K562 (cell line): ENCODE results near the gene CTNNA3. TPM values are rescaled to one million over a fixed set of nuclear protein-coding genes. Genes with fewer than 3 reads are reported as not detected.

Experiments
- ATAC-seq: fragments of 200-7000 bp; cut with Tn5 transposase; 3 replicates; pipeline ENCODE4 v1.9.1; 2020; ENCODE audit warnings: moderate library complexity
- BruUV-seq: library from RNA; stranded (reverse); fragments of 400-500 nt; replicated peaks from 2 replicates; lab custom pipeline; 2021; lab: Mats Ljungman, UMichigan
- CTCF ChIA-PET: fragments of 300-600 bp; formaldehyde crosslinking; extraction: SDS; loops from one replicate; lab custom pipeline; 2021; ENCODE audit warnings: low intra/inter-chr PET ratio; lab: Yijun Ruan, JAX
- POLR2A ChIA-PET: fragments of 300-600, 350-650 bp; sonication (Branson Sonifier 250); formaldehyde crosslinking; extraction: SDS; loops from one replicate; lab custom pipeline; 2021; ENCODE audit warnings: antibody characterized with exemption, inconsistent platforms; lab: Yijun Ruan, JAX
- DNase-seq, 4 experiments: peaks; one replicate each; pipeline versions ENCODE4 v3.0.0 to v3.0.0-alpha.2; 2011 to 2018; ENCODE audit warnings: low spot score in 3 of 4, mixed read lengths in 3 of 4; ENCODE audit errors: extremely low read depth in 1 of 4
- FAIRE-seq: peaks from 2 replicates; lab custom pipeline; 2011; peaks lifted over from hg19 to GRCh38; lab: Jason Lieb, UNC
- H2AFZ ChIP-seq: 2 replicates; pipeline ENCODE4 v1.6.0; 2011; ENCODE audit warnings: low read depth, low read length, control low read depth, inconsistent platforms
- H3K27ac ChIP-seq: fragments of 200-600 bp; 3 replicates; pipeline ENCODE4 v1.8.0; 2011; ENCODE audit warnings: low read depth, mild to moderate bottlenecking, control low read depth, inconsistent platforms, low read length, moderate library complexity, mixed read lengths; ENCODE audit errors: extremely low read depth
- H3K27me3 ChIP-seq, 2 experiments: fragments of 300-600 bp in 1 of 2; 2 replicates in 1 of 2; 3 replicates in 1 of 2; pipeline versions ENCODE4 v1.6.0 to v1.8.0; 2011; ENCODE audit warnings: inconsistent platforms in 2 of 2, low read length in 2 of 2, mild to moderate bottlenecking in 1 of 2, mixed read lengths in 1 of 2, moderate library complexity in 1 of 2; ENCODE audit not compliant: control insufficient read depth in 2 of 2, insufficient read depth in 2 of 2
- H3K36me3 ChIP-seq: fragments of 300-600 bp; 3 replicates; pipeline ENCODE4 v1.8.0; 2011; ENCODE audit warnings: mild to moderate bottlenecking, low read length, inconsistent platforms; ENCODE audit not compliant: control insufficient read depth, insufficient read depth
- H3K4me1 ChIP-seq, 2 experiments: fragments of 200-600 bp in 1 of 2; replicated peaks in 1 of 2; 2 replicates in 1 of 2; 3 replicates in 1 of 2; pipeline versions ENCODE4 v1.5.1 to v1.8.0; 2011; ENCODE audit warnings: inconsistent platforms in 2 of 2, low read length in 2 of 2, mild to moderate bottlenecking in 1 of 2, mixed read lengths in 1 of 2, moderate library complexity in 1 of 2; ENCODE audit not compliant: control insufficient read depth in 2 of 2, insufficient read depth in 2 of 2
- H3K4me2 ChIP-seq: 2 replicates; pipeline ENCODE4 v1.6.1; 2011; ENCODE audit warnings: low read length, control low read depth, inconsistent platforms, mixed read lengths; ENCODE audit not compliant: insufficient read depth
- H3K4me3 ChIP-seq: fragments of 200-600 bp; sonication (generic), shearing (Covaris generic); 2 replicates; pipeline ENCODE4 v1.5.1; 2016; ENCODE audit warnings: control low read depth, inconsistent platforms
- H3K79me2 ChIP-seq: fragments of 200-600 bp; 3 replicates; pipeline ENCODE4 v1.8.0; 2011; ENCODE audit warnings: low read length, inconsistent platforms; ENCODE audit not compliant: control insufficient read depth, insufficient read depth
- H3K9ac ChIP-seq, 2 experiments: 2 replicates each; pipeline versions ENCODE4 v1.6.0 to v1.6.1; 2011; ENCODE audit warnings: low read depth in 2 of 2, low read length in 2 of 2, control low read depth in 1 of 2, inconsistent platforms in 1 of 2, mild to moderate bottlenecking in 1 of 2, mixed read lengths in 1 of 2; ENCODE audit not compliant: insufficient read depth in 1 of 2
- H3K9me1 ChIP-seq: one replicate; pipeline ENCODE4 v1.6.0; 2011; ENCODE audit warnings: inconsistent platforms, mild to moderate bottlenecking, low read length, moderate library complexity; ENCODE audit not compliant: control insufficient read depth, insufficient read depth
- H3K9me3 ChIP-seq: replicated peaks from 2 replicates; pipeline ENCODE4 v1.5.1; 2011; ENCODE audit warnings: low read depth, low read length, inconsistent platforms; ENCODE audit not compliant: control insufficient read depth, insufficient read depth
- H4K20me1 ChIP-seq: replicated peaks from 2 replicates; pipeline ENCODE4 v1.6.1; 2011; ENCODE audit warnings: low read length, inconsistent platforms, mixed read lengths; ENCODE audit not compliant: control insufficient read depth, insufficient read depth
- BHLHE40 ChIP-seq: IDR thresholded peaks from 2 replicates; pipeline ENCODE4 v1.6.1; 2011; ENCODE audit warnings: low read length, improper control_type of control experiment
- KDM5B ChIP-seq: fragments of 200-600 bp; sonication (generic); IDR thresholded peaks from 2 replicates; pipeline ENCODE4 v1.6.1; 2012; ENCODE audit warnings: low read depth, mild to moderate bottlenecking, moderate library complexity, low read length, control low read depth, inconsistent platforms; ENCODE audit not compliant: insufficient replicate concordance
- MCM3 ChIP-seq: fragments of 450-650 bp; IDR thresholded peaks from 2 replicates; pipeline ENCODE4 v1.6.1; 2016
- NCOA1 ChIP-seq: fragments of 450-650 bp; IDR thresholded peaks from 2 replicates; pipeline ENCODE4 v1.6.1; 2016; ENCODE audit warnings: low read depth
- PHTF2 ChIP-seq: fragments of 250-450 bp; sonication (Bioruptor Pico); IDR thresholded peaks from 2 replicates; pipeline ENCODE4 v1.5.0; 2021; ENCODE audit warnings: mild to moderate bottlenecking
- SIRT6 ChIP-seq: IDR thresholded peaks from one replicate; pipeline ENCODE4 v1.6.1; 2012; ENCODE audit warnings: low read depth, mild to moderate bottlenecking, control low read depth, inconsistent platforms, low read length, moderate library complexity
- SNRNP70 ChIP-seq: fragments of 200-400 bp; formaldehyde crosslinking; optimal IDR thresholded peaks from 2 replicates; pipeline ENCODE3; 2017; ENCODE audit warnings: low read depth, low read length
- TBL1XR1 ChIP-seq, 2 experiments: IDR thresholded peaks; 2 replicates each; pipeline ENCODE4 v1.6.1; 2012; ENCODE audit warnings: improper control_type of control experiment in 2 of 2, low read length in 2 of 2, mild to moderate bottlenecking in 1 of 2
- TCF7 ChIP-seq: sonication (generic); IDR thresholded peaks from 2 replicates; pipeline ENCODE4 v1.6.1; 2016; ENCODE audit warnings: antibody characterized with exemption, borderline replicate concordance
- ZNF140 ChIP-seq: fragments of 250-450 bp; sonication (Bioruptor Pico); IDR thresholded peaks from 2 replicates; pipeline ENCODE4 v1.8.0; 2021; ENCODE audit warnings: moderate library complexity, mild to moderate bottlenecking, inconsistent platforms
- ZNF165 ChIP-seq: fragments of 250-450 bp; sonication (Bioruptor Pico); IDR thresholded peaks from 2 replicates; pipeline ENCODE4 v1.4.0; 2020; ENCODE audit warnings: borderline replicate concordance
- ZNF407 ChIP-seq: fragments of 450-650 bp; IDR thresholded peaks from 2 replicates; pipeline ENCODE4 v1.6.1; 2016; ENCODE audit warnings: low read depth
- ZNF699 ChIP-seq: fragments of 250-450 bp; sonication (Bioruptor Pico); IDR thresholded peaks from 2 replicates; pipeline ENCODE4 v1.8.0; 2021; ENCODE audit warnings: mild to moderate bottlenecking, moderate library complexity; ENCODE audit not compliant: insufficient replicate concordance
- in situ Hi-C: fragments of 300-500 bp; cut with MboI; formaldehyde crosslinking; loops from 4 replicates; pipeline ENCODE4 v1.15.0; 2018; ENCODE audit warnings: inconsistent platforms, mixed read lengths
- intact Hi-C: fragments of 100-400 bp; cut with micrococcal nuclease; formaldehyde crosslinking; loops from 2 replicates; pipeline ENCODE4 v1.14.2; 2022
- polyA plus RNA-seq, 8 experiments: library from polyadenylated mRNA; depleted of rRNA in 4 of 8; stranded (reverse) in 5 of 8; unstranded in 3 of 8; fragments of >200 nt; fragmentation: Nextera tagmentation in 2 of 8; fragmentation: Illumina TruSeq in 1 of 8; extraction: Ambion mirVana in 2 of 8; extraction: Trizol in 1 of 8; gene quantifications; 2 replicates each; pipeline versions ENCODE4 v1.2.1 to v1.2.3, GENCODE V29; 2011 to 2014; ENCODE audit warnings: inconsistent platforms in 1 of 8, missing spikeins in 1 of 8
- total RNA-seq, 7 experiments: library from RNA; depleted of rRNA in 6 of 7; stranded (reverse); fragments of >200 nt in 6 of 7; fragmentation: Illumina TruSeq in 2 of 7; extraction: Trizol in 2 of 7; gene quantifications; 2 replicates each; pipeline versions ENCODE4 v1.2.1 to v1.2.3, GENCODE V29; 2011 to 2021; ENCODE audit warnings: low replicate concordance in 1 of 7

CTNNA3 gene
- total and polyA plus RNA-seq, 9 of the 15 experiments (the other 6 are each of a cell fraction or from before 2014, with no cell fraction given), result 0.04 TPM; not detected in 8

- Histone ChIP-seq H3K36me3 (no peaks in the 10 kb centered on the region), H3K27ac (no peak overlapping the region), H3K9ac (no peak overlapping the region), H3K79me2 (no peaks in the 10 kb centered on the region), H3K9me3 (no peaks in the 10 kb centered on the region; the same call in 1 of the 2 replicates), H3K4me1 (no peaks in the 10 kb centered on the region), H2AFZ (no peak overlapping the region), H3K4me3 (no peak overlapping the region), H3K9me1 (no peaks in the 10 kb centered on the region), H3K4me2 (no peak overlapping the region), H3K27me3 (no peaks in the 10 kb centered on the region), H4K20me1 (no peaks in the 10 kb centered on the region)
- BruUV-seq, result no TSS peak
- TF ChIP-seq NCOA1 (no peak), ZNF140 (CRISPR knock-in tag) (no peak), ZNF165 (CRISPR knock-in tag) (no peak), SIRT6 (no peak), ZNF699 (no peak), ZNF407 (no peak), PHTF2 (CRISPR knock-in tag) (no peak), MCM3 (no peak), BHLHE40 (no peak), SNRNP70 (no peak), KDM5B (no peak), TCF7 (no peak), TBL1XR1 (IDR thresholded peaks at IDR 0.05; ENCODE audit: low read length in 2 of 2) (no peak)
- no peak for FAIRE-seq
- intact Hi-C loops (no loop called here), in situ Hi-C loops (no loop called here)
- CTCF ChIA-PET, result no interaction called here
- DNase-seq, result no peak
- ATAC-seq, result no peak
- POLR2A ChIA-PET, result no interaction called here
Observed at GRCh38 chr10:66209025-66209424, 1487.0 kb downstream of the CTNNA3 start.
